ENCODE measurements around the gene OPCML.

OPCML gene

DNA sequence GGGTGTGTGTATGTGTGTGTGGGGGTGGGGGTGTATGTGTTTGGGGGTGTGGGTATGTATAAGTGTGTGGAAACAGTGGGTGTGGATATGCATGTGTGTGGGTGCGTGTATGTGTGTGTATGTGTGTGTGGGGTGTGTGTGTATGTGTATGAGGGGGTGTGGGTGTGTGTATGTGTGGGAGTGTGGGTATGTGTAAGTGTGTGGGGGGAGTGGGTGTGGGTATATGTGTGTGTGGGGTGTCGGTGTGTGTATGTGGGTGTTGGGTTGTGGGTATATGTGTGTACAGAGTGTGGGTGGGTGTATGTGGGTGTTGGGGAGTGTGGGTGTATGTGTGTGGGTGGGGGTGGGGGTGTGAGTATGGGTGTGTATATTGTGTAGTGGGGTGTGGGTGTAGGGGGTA, 206.0 kb downstream of the OPCML start:
- H2AK5ac ChIP-seq (ENCODE audit: low read depth, low read length), result no peak overlapping the region

DNA sequence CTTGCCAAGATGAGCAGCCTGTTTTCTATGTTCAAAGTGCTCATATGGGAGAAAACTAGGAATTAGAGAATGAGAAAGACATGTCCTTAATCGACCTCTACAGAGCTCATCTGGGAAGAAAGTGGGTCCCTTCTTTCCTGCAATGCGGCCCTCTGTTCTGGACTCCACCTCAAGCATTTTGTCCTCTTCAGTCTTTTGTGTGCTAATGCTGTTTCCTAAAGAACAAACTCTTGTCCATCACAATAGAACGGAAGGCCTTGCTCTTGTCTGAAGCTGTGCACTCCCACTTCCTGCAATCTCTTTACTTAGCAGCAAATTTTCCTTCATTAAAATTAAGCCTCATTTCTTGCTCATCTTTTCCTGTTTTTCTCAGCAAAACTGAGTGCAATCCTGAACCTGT, 206.6 kb downstream of the OPCML start:
- Histone ChIP-seq H4K8ac (ENCODE audit: low read depth, low read length) (no peak overlapping the region), H3K9ac (ENCODE audit: low read depth, low read length, poor library complexity) (no peak overlapping the region), H3K14ac (ENCODE audit: low read length) (no peak overlapping the region), H2BK5ac (ENCODE audit: low read length) (no peak overlapping the region), H3K4ac (ENCODE audit: low read length) (no peak overlapping the region), H3K4me3 (ENCODE audit: low read length in 2 of 2) (no peak overlapping the region), H4K91ac (ENCODE audit: low read depth, low read length, poor library complexity) (no peak overlapping the region), H3K36me3 (replicated peaks in 1 of 2; ENCODE audit: control insufficient read depth in 2 of 2, insufficient read depth in 2 of 2, low read length in 2 of 2) (no peaks in the 10 kb centered on the region), H3K4me2 (ENCODE audit: insufficient read depth, low read length, poor library complexity, severe bottlenecking) (no peak overlapping the region), H2BK12ac (ENCODE audit: low read length) (no peak overlapping the region), H2BK15ac (ENCODE audit: low read length) (no peak overlapping the region), H3K4me1 (ENCODE audit: control insufficient read depth in 2 of 2, insufficient read depth in 1 of 2, low read depth in 1 of 2, low read length in 2 of 2) (peaks cover 4 to 6% of the 10 kb centered on the region in 2 donors), H2BK120ac (ENCODE audit: low read depth, low read length) (no peak overlapping the region), H3K9me3 (replicated peaks in 1 of 2; ENCODE audit: control insufficient read depth in 2 of 2, insufficient read depth in 1 of 2, low read depth in 1 of 2, low read length in 2 of 2) (no peaks in the 10 kb centered on the region), H3K79me1 (ENCODE audit: low read depth, low read length) (no peaks in the 10 kb centered on the region), H3K23ac (ENCODE audit: low read depth, low read length, poor library complexity) (no peak overlapping the region), H2AK5ac (ENCODE audit: low read depth, low read length) (no peak overlapping the region), H3K18ac (ENCODE audit: low read length) (no peak overlapping the region), H2AFZ (ENCODE audit: low read length) (no peak overlapping the region), H3K27ac (replicated peaks; ENCODE audit: low read length) (no peak overlapping the region), H3K27me3 (ENCODE audit: control insufficient read depth in 3 of 3, insufficient read depth in 3 of 3, low read depth in 1 of 3, low read length in 3 of 3) (no peaks in the 10 kb centered on the region)
- no CpG with 5 or more reads among the region's 3 CpGs for WGBS, 2 donors (ENCODE audit: extremely low coverage in 2 of 2, insufficient read length in 2 of 2, insufficient replicate concordance in 1 of 2)
- no peak for DNase-seq (ENCODE audit: low spot score)

More for the DNA sequence above, 206.0 kb downstream of the OPCML start:
- H3K79me1 ChIP-seq (ENCODE audit: low read depth, low read length), result no peaks in the 10 kb centered on the region
- H4K91ac ChIP-seq (ENCODE audit: low read depth, low read length, poor library complexity), result no peak overlapping the region
- H4K8ac ChIP-seq (ENCODE audit: low read depth, low read length), result no peak overlapping the region
- H3K27me3 ChIP-seq (ENCODE audit: control insufficient read depth in 3 of 3, insufficient read depth in 3 of 3, low read depth in 1 of 3, low read length in 3 of 3), result no peaks in the 10 kb centered on the region
- H3K27ac ChIP-seq (replicated peaks; ENCODE audit: low read length), result no peak overlapping the region
- H3K4ac ChIP-seq (ENCODE audit: low read length), result no peak overlapping the region
- H3K4me1 ChIP-seq (ENCODE audit: control insufficient read depth in 2 of 2, insufficient read depth in 1 of 2, low read depth in 1 of 2, low read length in 2 of 2), result peaks cover 4 to 6% of the 10 kb centered on the region in 2 donors
- H3K36me3 ChIP-seq (replicated peaks in 1 of 2; ENCODE audit: control insufficient read depth in 2 of 2, insufficient read depth in 2 of 2, low read length in 2 of 2), result no peaks in the 10 kb centered on the region
- H3K9ac ChIP-seq (ENCODE audit: low read depth, low read length, poor library complexity), result no peak overlapping the region
- no peak overlapping the region for H3K18ac ChIP-seq (ENCODE audit: low read length)
- no peak overlapping the region for H3K14ac ChIP-seq (ENCODE audit: low read length)
- H3K23ac ChIP-seq (ENCODE audit: low read depth, low read length, poor library complexity), result no peak overlapping the region
- no peaks in the 10 kb centered on the region for H3K9me3 ChIP-seq (replicated peaks in 1 of 2; ENCODE audit: control insufficient read depth in 2 of 2, insufficient read depth in 1 of 2, low read depth in 1 of 2, low read length in 2 of 2)
- no peak overlapping the region for H2BK12ac ChIP-seq (ENCODE audit: low read length)
- no peak overlapping the region for H2AFZ ChIP-seq (ENCODE audit: low read length)
- no peak overlapping the region for H3K4me2 ChIP-seq (ENCODE audit: insufficient read depth, low read length, poor library complexity, severe bottlenecking)
- no peak overlapping the region for H2BK15ac ChIP-seq (ENCODE audit: low read length)
- H2BK120ac ChIP-seq (ENCODE audit: low read depth, low read length), result no peak overlapping the region
- no peak overlapping the region for H3K4me3 ChIP-seq (ENCODE audit: low read length in 2 of 2)
- DNase-seq (ENCODE audit: low spot score), result no peak
- H2BK5ac ChIP-seq (ENCODE audit: low read length), result no peak overlapping the region
- 100% methylated on average over 2 of the region's 2 CpGs; no CpG with 5 or more reads in 1 of the 2 donors for WGBS, 2 donors (ENCODE audit: extremely low coverage in 2 of 2, insufficient read length in 2 of 2, insufficient replicate concordance in 1 of 2)

DNA sequence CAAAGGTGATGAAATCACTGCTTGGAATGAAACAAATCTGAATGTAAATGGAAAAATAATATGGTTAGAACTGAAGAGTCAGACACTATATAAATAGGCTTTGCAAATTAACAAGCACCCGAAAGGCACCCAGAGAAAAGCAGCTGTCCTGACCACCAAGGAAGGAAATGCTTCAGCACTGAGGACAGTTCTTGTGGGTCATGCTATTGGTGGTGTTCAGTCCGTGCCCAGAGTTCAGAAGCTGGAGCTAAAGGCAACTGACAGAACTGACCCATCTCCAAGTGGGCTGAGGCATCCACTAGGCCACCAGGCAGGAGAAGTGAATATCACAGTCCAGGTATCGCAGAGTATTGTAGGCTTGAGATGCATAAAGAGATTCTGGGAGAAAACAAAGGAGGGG, 208.9 kb downstream of the OPCML start:
- H3K18ac ChIP-seq (ENCODE audit: low read length), result no peak overlapping the region
- no peak overlapping the region for H3K4me3 ChIP-seq (ENCODE audit: low read length in 2 of 2)
- H3K36me3 ChIP-seq (replicated peaks in 1 of 2; ENCODE audit: control insufficient read depth in 2 of 2, insufficient read depth in 2 of 2, low read length in 2 of 2), result no peaks in the 10 kb centered on the region
- no peak overlapping the region for H3K23ac ChIP-seq (ENCODE audit: low read depth, low read length, poor library complexity)
- no peak overlapping the region for H4K8ac ChIP-seq (ENCODE audit: low read depth, low read length)
- H3K4me1 ChIP-seq (ENCODE audit: control insufficient read depth in 2 of 2, insufficient read depth in 1 of 2, low read depth in 1 of 2, low read length in 2 of 2), result peaks cover 4 to 6% of the 10 kb centered on the region in 2 donors
- H3K9me3 ChIP-seq (replicated peaks in 1 of 2; ENCODE audit: control insufficient read depth in 2 of 2, insufficient read depth in 1 of 2, low read depth in 1 of 2, low read length in 2 of 2), result no peaks in the 10 kb centered on the region
- no CpG with 5 or more reads among the region's 3 CpGs for WGBS, 2 donors (ENCODE audit: extremely low coverage in 2 of 2, insufficient read length in 2 of 2, insufficient replicate concordance in 1 of 2)
- no peak overlapping the region for H2AK5ac ChIP-seq (ENCODE audit: low read depth, low read length)
- no peaks in the 10 kb centered on the region for H3K27me3 ChIP-seq (ENCODE audit: control insufficient read depth in 3 of 3, insufficient read depth in 3 of 3, low read depth in 1 of 3, low read length in 3 of 3)
- no peak overlapping the region for H2AFZ ChIP-seq (ENCODE audit: low read length)
- no peak overlapping the region for H2BK15ac ChIP-seq (ENCODE audit: low read length)
- no peak overlapping the region for H3K9ac ChIP-seq (ENCODE audit: low read depth, low read length, poor library complexity)
- H3K4ac ChIP-seq (ENCODE audit: low read length), result no peak overlapping the region
- H2BK12ac ChIP-seq (ENCODE audit: low read length), result no peak overlapping the region
- no peak overlapping the region for H3K4me2 ChIP-seq (ENCODE audit: insufficient read depth, low read length, poor library complexity, severe bottlenecking)
- H3K14ac ChIP-seq (ENCODE audit: low read length), result no peak overlapping the region
- no peak overlapping the region for H2BK120ac ChIP-seq (ENCODE audit: low read depth, low read length)
- no peaks in the 10 kb centered on the region for H3K79me1 ChIP-seq (ENCODE audit: low read depth, low read length)
- DNase-seq (ENCODE audit: low spot score), result no peak
- H4K91ac ChIP-seq (ENCODE audit: low read depth, low read length, poor library complexity), result no peak overlapping the region
- H3K27ac ChIP-seq (replicated peaks; ENCODE audit: low read length), result no peak overlapping the region
- no peak overlapping the region for H2BK5ac ChIP-seq (ENCODE audit: low read length)

DNA sequence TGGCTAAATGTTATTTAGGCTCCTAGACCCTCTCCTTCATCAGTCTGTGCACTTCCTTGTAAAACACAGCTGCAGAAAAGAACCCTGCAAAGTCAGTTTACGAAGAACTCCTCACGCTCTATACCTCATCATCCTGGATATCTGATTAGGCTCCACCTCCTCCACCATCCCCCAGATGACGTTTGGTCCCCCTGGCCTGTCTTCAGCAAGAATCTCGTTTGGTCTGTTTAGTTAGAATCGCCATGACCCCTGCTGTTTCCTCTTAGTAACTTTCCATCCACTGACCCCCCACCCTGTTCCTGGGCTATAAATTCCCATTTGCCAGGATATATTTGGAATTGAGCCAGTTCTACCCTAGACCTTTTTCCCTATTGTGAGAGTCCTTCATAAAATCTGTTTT, 214.1 kb downstream of the OPCML start:
- Histone ChIP-seq H4K91ac (ENCODE audit: low read depth, low read length, poor library complexity) (no peak overlapping the region), H3K23ac (ENCODE audit: low read depth, low read length, poor library complexity) (no peak overlapping the region), H3K4ac (ENCODE audit: low read length) (no peak overlapping the region), H3K4me1 (ENCODE audit: control insufficient read depth in 2 of 2, insufficient read depth in 1 of 2, low read depth in 1 of 2, low read length in 2 of 2) (peaks cover 0 to 2% of the 10 kb centered on the region in 2 donors), H3K14ac (ENCODE audit: low read length) (no peak overlapping the region), H3K9me3 (replicated peaks in 1 of 2; ENCODE audit: control insufficient read depth in 2 of 2, insufficient read depth in 1 of 2, low read depth in 1 of 2, low read length in 2 of 2) (no peaks in the 10 kb centered on the region), H3K4me2 (ENCODE audit: insufficient read depth, low read length, poor library complexity, severe bottlenecking) (no peak overlapping the region), H2AFZ (ENCODE audit: low read length) (no peak overlapping the region), H2BK15ac (ENCODE audit: low read length) (no peak overlapping the region), H2BK120ac (ENCODE audit: low read depth, low read length) (no peak overlapping the region), H4K8ac (ENCODE audit: low read depth, low read length) (no peak overlapping the region), H3K36me3 (replicated peaks in 1 of 2; ENCODE audit: control insufficient read depth in 2 of 2, insufficient read depth in 2 of 2, low read length in 2 of 2) (no peaks in the 10 kb centered on the region), H3K79me1 (ENCODE audit: low read depth, low read length) (no peaks in the 10 kb centered on the region), H3K27me3 (ENCODE audit: control insufficient read depth in 3 of 3, insufficient read depth in 3 of 3, low read depth in 1 of 3, low read length in 3 of 3) (no peaks in the 10 kb centered on the region), H2BK12ac (ENCODE audit: low read length) (no peak overlapping the region), H3K27ac (replicated peaks; ENCODE audit: low read length) (no peak overlapping the region), H3K18ac (ENCODE audit: low read length) (no peak overlapping the region), H2BK5ac (ENCODE audit: low read length) (no peak overlapping the region), H3K4me3 (ENCODE audit: low read length in 2 of 2) (no peak overlapping the region), H3K9ac (ENCODE audit: low read depth, low read length, poor library complexity) (no peak overlapping the region), H2AK5ac (ENCODE audit: low read depth, low read length) (no peak overlapping the region)
- no peak for DNase-seq (ENCODE audit: low spot score)
- no CpG with 5 or more reads among the region's 5 CpGs for WGBS, 2 donors (ENCODE audit: extremely low coverage in 2 of 2, insufficient read length in 2 of 2, insufficient replicate concordance in 1 of 2)
